ENCODE measurements around the gene ANKIB1. TPM values are rescaled to one million over a fixed set of nuclear protein-coding genes. Genes with fewer than 3 reads are reported as not detected.

ANKIB1 gene
- total and polyA plus RNA-seq, 2 donors (not counting 1 experiment from before 2014, with no cell fraction given): 16.5 to 76.7 TPM

- no peaks in the 10 kb centered on the region for H3K27me3 ChIP-seq (replicated peaks in 1 of 4; ENCODE audit: control extremely low read depth in 1 of 4, control insufficient read depth in 3 of 4, insufficient read depth in 4 of 4, low read length in 3 of 4)
- no peaks in the 10 kb centered on the region for H3K9me3 ChIP-seq (ENCODE audit: control extremely low read depth in 1 of 3, control insufficient read depth in 2 of 3, insufficient read depth in 1 of 3, low read length in 2 of 3)
- H3K27me3 Mint-ChIP-seq: no peaks in the 10 kb centered on the region
- H3K36me3 ChIP-seq (replicated peaks in 1 of 2; ENCODE audit: control extremely low read depth in 1 of 2, control insufficient read depth in 1 of 2, extremely low read depth in 1 of 2, insufficient read depth in 2 of 2, low read length in 1 of 2): peaks cover 0 to 14% of the 10 kb centered on the region in 2 experiments
- H2AFZ ChIP-seq (ENCODE audit: insufficient read depth, low read depth, low read length, poor library complexity, severe bottlenecking): no peak overlapping the region
- ChIA-PET POLR2A (no interaction called here), CTCF (no interaction called here)
- TF ChIP-seq CTCF (IDR thresholded peaks at IDR 0.05) (no peak), EZH2 (IDR thresholded peaks at IDR 0.05; ENCODE audit: borderline replicate concordance, insufficient read depth, low read depth, low read length, poor library complexity, severe bottlenecking) (no peak)
- no peak overlapping the region for H3K27ac Mint-ChIP-seq
- no peak overlapping the region for H3K4me3 ChIP-seq (ENCODE audit: control extremely low read depth in 1 of 5, extremely low read depth in 1 of 5, insufficient read depth in 1 of 5, low read depth in 2 of 5, low read length in 4 of 5)
- H3K4me1 Mint-ChIP-seq: peaks cover 8% of the 10 kb centered on the region
- no peak for ATAC-seq (ENCODE audit: low read depth)
- H3K4me1 ChIP-seq (ENCODE audit: control insufficient read depth in 2 of 2, insufficient read depth in 2 of 2, low read length in 2 of 2): peaks cover 0 to 3% of the 10 kb centered on the region in 2 donors
- intact Hi-C loops (cut with micrococcal nuclease): no loop called here
- no peak overlapping the region for H3K4me2 ChIP-seq (replicated peaks; ENCODE audit: low read depth, low read length, poor library complexity, severe bottlenecking)
- peaks cover 3% of the 10 kb centered on the region for H3K79me2 ChIP-seq (ENCODE audit: control insufficient read depth, insufficient read depth, low read length)
- H3K9ac ChIP-seq (ENCODE audit: low read length): no peak overlapping the region
- no peaks in the 10 kb centered on the region for H4K20me1 ChIP-seq (ENCODE audit: control insufficient read depth, insufficient read depth, low read length, poor library complexity, severe bottlenecking)
- no peak for DNase-seq
- H3K27ac ChIP-seq (ENCODE audit: low read length in 2 of 2): no peak overlapping the region
- H3K9me3 Mint-ChIP-seq (ENCODE audit: insufficient read depth): peaks cover 2% of the 10 kb centered on the region
- no peak overlapping the region for H3K4me3 Mint-ChIP-seq
- WGBS (ENCODE audit: insufficient coverage): 100% methylated on average over 1 of the region's 1 CpG
Observed at GRCh38 chr7:92297736-92298135, 52.0 kb downstream of the ANKIB1 start.

GRCh38 chr7:92303761-92304160, 58.0 kb downstream of the ANKIB1 start:
- Mint-ChIP-seq H3K9me3 (ENCODE audit: insufficient read depth) (peaks cover 2% of the 10 kb centered on the region), H3K27me3 (no peaks in the 10 kb centered on the region), H3K4me1 (no peaks in the 10 kb centered on the region), H3K27ac (no peak overlapping the region), H3K4me3 (no peak overlapping the region)
- Histone ChIP-seq H3K36me3 (replicated peaks in 1 of 2; ENCODE audit: control extremely low read depth in 1 of 2, control insufficient read depth in 1 of 2, extremely low read depth in 1 of 2, insufficient read depth in 2 of 2, low read length in 1 of 2) (peaks cover 0 to 3% of the 10 kb centered on the region in 2 experiments), H3K27ac (ENCODE audit: low read length in 2 of 2) (no peak overlapping the region), H2AFZ (ENCODE audit: insufficient read depth, low read depth, low read length, poor library complexity, severe bottlenecking) (no peak overlapping the region), H3K79me2 (ENCODE audit: control insufficient read depth, insufficient read depth, low read length) (no peaks in the 10 kb centered on the region), H3K4me1 (ENCODE audit: control insufficient read depth in 2 of 2, insufficient read depth in 2 of 2, low read length in 2 of 2) (no peaks in the 10 kb centered on the region), H3K27me3 (replicated peaks in 1 of 4; ENCODE audit: control extremely low read depth in 1 of 4, control insufficient read depth in 3 of 4, insufficient read depth in 4 of 4, low read length in 3 of 4) (no peaks in the 10 kb centered on the region), H3K9ac (ENCODE audit: low read length) (no peak overlapping the region), H3K4me2 (replicated peaks; ENCODE audit: low read depth, low read length, poor library complexity, severe bottlenecking) (no peak overlapping the region), H3K4me3 (ENCODE audit: control extremely low read depth in 1 of 5, extremely low read depth in 1 of 5, insufficient read depth in 1 of 5, low read depth in 2 of 5, low read length in 4 of 5) (no peak overlapping the region), H4K20me1 (ENCODE audit: control insufficient read depth, insufficient read depth, low read length, poor library complexity, severe bottlenecking) (no peaks in the 10 kb centered on the region), H3K9me3 (ENCODE audit: control extremely low read depth in 1 of 3, control insufficient read depth in 2 of 3, insufficient read depth in 1 of 3, low read length in 2 of 3) (no peaks in the 10 kb centered on the region)
- no CpG with 5 or more reads among the region's 2 CpGs for WGBS (ENCODE audit: insufficient coverage)
- POLR2A ChIA-PET: no interaction called here
- DNase-seq (no peak), ATAC-seq (ENCODE audit: low read depth) (no peak)
- TF ChIP-seq EZH2 (IDR thresholded peaks at IDR 0.05; ENCODE audit: borderline replicate concordance, insufficient read depth, low read depth, low read length, poor library complexity, severe bottlenecking): no peak
- TF ChIP-seq CTCF (IDR thresholded peaks at IDR 0.05): no peak
- CTCF ChIA-PET: no interaction called here
- intact Hi-C loops (cut with micrococcal nuclease): no loop called here
